WERI-Rb-1 (cell line): ENCODE results near the gene CPA4.

ENCODE experiments used
- DNase-seq: peaks from one replicate; pipeline ENCODE4 v3.0.0-alpha.2; 2020
- H3K27ac ChIP-seq: fragments of 250-450 bp; sonication (Bioruptor Pico); 2 replicates; pipeline ENCODE4 v1.5.1; 2020; ENCODE audit warnings: mild to moderate bottlenecking, moderate library complexity
- H3K27me3 ChIP-seq: fragments of 250-450 bp; sonication (Bioruptor Pico); 2 replicates; pipeline ENCODE4 v1.5.1; 2021; ENCODE audit warnings: mild to moderate bottlenecking, low read depth, moderate library complexity; ENCODE audit not compliant: insufficient read depth, severe bottlenecking
- H3K36me3 ChIP-seq: fragments of 250-450 bp; sonication (Bioruptor Pico); 2 replicates; pipeline ENCODE4 v1.5.1; 2020; ENCODE audit warnings: mild to moderate bottlenecking, moderate library complexity
- H3K4me3 ChIP-seq: 2 replicates; pipeline ENCODE4 v1.5.1; 2011; ENCODE audit warnings: low read depth, mild to moderate bottlenecking, control low read depth, low read length
- H3K9me3 ChIP-seq: fragments of 250-450 bp; sonication (Bioruptor Pico); 2 replicates; pipeline ENCODE4 v1.5.1; 2021; ENCODE audit warnings: mild to moderate bottlenecking, moderate library complexity; ENCODE audit not compliant: severe bottlenecking
- CTCF ChIP-seq: IDR thresholded peaks from 2 replicates; pipeline ENCODE4 v1.5.1; 2011; ENCODE audit warnings: low read depth, mild to moderate bottlenecking, control low read depth, inconsistent platforms, low read length

Gene CPA4

DNA sequence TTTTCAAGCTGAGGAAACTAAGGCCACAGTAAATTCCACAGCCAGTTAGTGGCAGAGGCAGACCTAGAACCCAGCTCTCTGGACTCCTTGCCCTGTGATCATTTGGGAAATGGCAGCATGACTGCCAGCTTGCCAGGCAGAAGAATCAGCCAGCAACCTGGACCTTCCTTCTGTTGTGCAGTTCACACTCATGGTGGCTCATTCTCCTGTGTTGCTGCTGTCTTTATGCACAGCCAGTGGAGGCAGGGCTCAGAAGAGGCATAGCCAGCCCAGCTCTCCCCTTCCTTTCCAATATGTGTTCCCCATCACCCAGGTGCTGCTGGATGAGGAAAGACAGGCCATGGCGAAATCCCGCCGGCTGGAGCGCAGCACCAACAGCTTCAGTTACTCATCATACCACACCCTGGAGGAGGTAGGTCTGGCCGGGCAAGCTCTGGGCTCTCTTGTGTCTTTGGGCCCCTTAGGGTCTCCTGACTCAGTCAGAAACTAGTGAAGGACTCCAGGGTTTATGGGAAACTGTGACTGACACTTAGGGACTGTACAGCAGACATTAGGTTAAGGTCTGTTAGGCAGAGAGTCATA lies 66.4 kb downstream of the CPA4 start:
- no peak overlapping the region for H3K4me3 ChIP-seq
- no peak overlapping the region for H3K27ac ChIP-seq
- H3K9me3 ChIP-seq = peaks cover 10% of the 10 kb centered on the region
- no peaks in the 10 kb centered on the region for H3K36me3 ChIP-seq
- TF ChIP-seq CTCF = no peak
- H3K27me3 ChIP-seq = no peaks in the 10 kb centered on the region
- no peak for DNase-seq

GRCh38 chr7:130360518-130360917 lies 67.6 kb downstream of the CPA4 start:
- Histone ChIP-seq H3K4me3 (no peak overlapping the region), H3K27ac (no peak overlapping the region), H3K36me3 (no peaks in the 10 kb centered on the region), H3K27me3 (no peaks in the 10 kb centered on the region), H3K9me3 (peaks cover 10% of the 10 kb centered on the region)
- TF ChIP-seq CTCF = no peak
- no peak for DNase-seq

- H3K27me3 ChIP-seq = no peaks in the 10 kb centered on the region
- H3K4me3 ChIP-seq = no peak overlapping the region
- H3K27ac ChIP-seq = no peak overlapping the region
- TF ChIP-seq CTCF = no peak
- H3K36me3 ChIP-seq = no peaks in the 10 kb centered on the region
- peaks cover 10% of the 10 kb centered on the region for H3K9me3 ChIP-seq
- DNase-seq = no peak
Observed at GRCh38 chr7:130361681-130362080, 68.7 kb downstream of the CPA4 start.

- no peak for DNase-seq
- Histone ChIP-seq H3K36me3 (no peaks in the 10 kb centered on the region), H3K9me3 (peaks cover 10% of the 10 kb centered on the region), H3K27me3 (no peaks in the 10 kb centered on the region), H3K4me3 (no peak overlapping the region), H3K27ac (no peak overlapping the region)
- no peak for TF ChIP-seq CTCF
Observed at GRCh38 chr7:130362251-130362816, 69.4 kb downstream of the CPA4 start.

DNA sequence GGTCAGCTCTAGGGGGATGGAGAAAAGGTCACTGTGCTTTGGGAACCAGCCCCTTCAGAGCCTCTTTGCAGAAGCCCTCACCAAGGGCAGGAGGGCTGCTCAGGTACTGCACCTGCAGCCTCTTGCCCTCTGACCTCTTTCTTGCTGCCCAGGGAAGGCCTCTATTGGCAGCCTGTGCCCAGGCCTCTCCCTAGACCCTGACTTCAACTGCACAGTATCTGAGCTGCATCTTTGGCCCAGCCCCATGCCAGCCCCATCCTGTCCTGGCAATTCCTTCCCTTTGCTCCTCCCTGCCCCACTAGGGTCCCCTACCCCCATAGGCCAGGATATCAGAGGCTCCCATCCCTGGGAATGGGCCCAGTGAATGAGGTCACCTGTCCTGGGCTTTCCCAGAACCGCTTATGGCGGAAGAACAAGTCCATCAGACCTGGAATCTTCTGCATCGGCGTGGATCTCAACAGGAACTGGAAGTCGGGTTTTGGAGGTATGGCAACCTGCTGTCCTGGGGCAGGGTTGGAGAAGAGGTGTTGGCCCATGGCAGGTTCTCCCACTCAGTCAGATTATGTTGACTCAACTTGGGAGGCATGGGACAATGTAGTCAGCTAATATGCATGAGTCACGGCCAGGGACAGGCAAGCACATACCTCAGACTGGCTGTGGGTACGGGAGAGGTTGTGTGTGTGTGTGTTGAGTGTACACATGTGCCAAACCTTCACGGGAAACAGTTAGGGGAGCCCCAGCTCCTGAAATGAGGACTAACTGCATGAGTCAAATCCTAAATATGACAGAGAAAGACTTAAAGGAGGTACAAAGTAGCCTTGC lies 70.3 kb downstream of the CPA4 start:
- DNase-seq = no peak
- H3K4me3 ChIP-seq = no peak overlapping the region
- no peaks in the 10 kb centered on the region for H3K36me3 ChIP-seq
- H3K27me3 ChIP-seq = no peaks in the 10 kb centered on the region
- peaks cover 10% of the 10 kb centered on the region for H3K9me3 ChIP-seq
- no peak overlapping the region for H3K27ac ChIP-seq
- no peak for TF ChIP-seq CTCF
